ENCODE data around the gene CPOX.

CPOX gene

DNA sequence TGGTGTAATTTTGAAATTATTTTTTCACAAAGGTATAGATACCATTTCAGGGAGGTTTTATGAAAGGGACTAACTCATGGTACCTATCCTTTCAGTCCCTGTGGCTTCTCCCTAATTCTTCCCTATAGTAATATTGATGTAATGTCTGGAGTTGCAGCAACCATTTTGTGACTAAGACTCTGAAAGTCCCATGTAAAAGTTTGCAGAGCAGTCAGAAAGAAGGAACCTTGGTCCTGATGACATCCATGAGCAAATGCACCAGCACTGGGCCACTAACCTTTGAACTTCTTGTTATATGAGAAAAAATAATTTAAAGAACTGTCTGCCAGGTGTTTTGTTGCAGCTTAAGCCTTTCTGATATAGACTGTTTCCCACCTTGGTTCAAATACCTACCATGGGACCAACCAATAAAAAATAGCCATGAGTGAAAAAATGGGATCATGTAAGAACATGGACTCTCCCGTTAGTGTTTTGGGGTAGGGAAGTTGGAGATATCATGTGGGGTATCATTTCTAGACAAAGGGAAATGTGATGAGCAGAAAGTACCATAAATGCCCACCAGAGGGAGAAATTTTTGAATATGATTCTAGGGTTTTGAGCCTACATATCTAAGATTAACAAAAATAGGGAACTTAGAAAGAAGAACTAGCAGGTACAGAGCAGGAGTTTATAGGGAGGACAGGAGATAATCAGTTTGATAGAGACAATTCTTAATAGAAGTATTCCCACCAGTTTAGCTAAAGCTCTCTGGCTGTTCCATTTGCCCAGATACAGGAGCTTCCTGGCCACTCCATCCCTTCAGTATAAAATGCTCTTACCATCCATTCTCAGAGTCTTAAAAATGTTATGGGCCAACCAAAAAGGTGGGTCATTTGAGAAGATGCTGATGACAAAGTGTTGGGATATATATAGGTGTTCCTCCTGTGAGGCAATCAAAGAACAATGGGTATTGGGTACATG lies 3.4 kb upstream of the CPOX start:
- in situ Hi-C loops (cut with MboI; ENCODE audit: low sequenced_read_pairs), result loop anchor here (10.0 kb wide), 1 partner anchor 218 kb away; no protein-coding TSS in a partner anchor

DNA sequence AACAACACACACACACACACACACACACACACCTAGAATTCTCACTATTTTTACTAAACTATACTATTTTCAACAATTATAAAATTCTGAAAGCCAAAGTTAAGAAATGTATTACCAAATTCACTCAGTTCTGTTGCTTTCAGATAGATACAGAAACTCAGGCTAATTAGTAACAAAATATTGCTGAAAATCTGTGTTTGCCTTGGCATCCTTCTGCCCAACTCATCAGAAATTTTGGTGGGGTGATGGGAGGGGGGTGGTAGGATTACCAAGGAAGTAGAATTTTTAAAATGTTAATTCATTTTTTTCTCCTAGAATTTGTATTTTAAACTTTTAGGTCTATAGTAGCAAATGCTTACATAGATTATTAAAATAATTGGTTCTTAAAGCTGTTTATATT lies 2.7 kb upstream of the CPOX start:
- in situ Hi-C loops (cut with MboI; ENCODE audit: low sequenced_read_pairs), result loop anchor here (10.0 kb wide), 1 partner anchor 219 kb away; no protein-coding TSS in a partner anchor

DNA sequence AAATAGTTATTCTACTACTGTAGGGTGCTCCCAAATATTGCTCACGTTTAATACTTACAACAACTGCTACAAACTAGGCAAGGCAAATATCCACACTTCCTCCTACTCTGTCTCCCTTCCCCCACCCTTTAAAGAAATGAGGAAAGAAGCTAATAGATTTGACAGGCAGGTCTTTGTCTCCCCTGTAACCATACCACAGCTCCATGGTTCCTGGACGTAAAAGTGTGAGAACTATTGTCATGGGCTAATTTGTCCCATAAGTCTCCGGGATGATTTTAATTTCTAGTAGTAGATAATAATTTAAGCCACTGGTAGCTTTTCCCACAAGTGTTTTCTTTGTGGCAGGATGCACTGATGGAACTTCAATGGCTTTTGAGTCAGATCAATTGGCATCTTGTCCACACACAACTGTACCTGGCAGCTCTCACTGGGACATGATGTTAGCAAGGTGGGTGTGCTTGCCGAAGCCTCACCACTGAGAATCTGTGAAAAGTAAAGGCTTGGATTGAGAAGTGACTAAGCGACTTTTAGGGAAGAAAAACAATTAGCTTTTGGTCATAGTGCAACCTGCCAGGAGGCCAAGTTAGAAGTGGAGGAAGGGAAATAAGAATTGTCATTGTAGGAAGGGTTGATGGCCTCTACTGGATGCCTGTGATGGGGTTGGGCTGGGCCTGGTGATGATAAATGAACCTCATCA lies 1.4 kb upstream of the CPOX start:
- in situ Hi-C loops (cut with MboI; ENCODE audit: low sequenced_read_pairs), result loop anchor here (10.0 kb wide), 1 partner anchor 220 kb away; no protein-coding TSS in a partner anchor

DNA sequence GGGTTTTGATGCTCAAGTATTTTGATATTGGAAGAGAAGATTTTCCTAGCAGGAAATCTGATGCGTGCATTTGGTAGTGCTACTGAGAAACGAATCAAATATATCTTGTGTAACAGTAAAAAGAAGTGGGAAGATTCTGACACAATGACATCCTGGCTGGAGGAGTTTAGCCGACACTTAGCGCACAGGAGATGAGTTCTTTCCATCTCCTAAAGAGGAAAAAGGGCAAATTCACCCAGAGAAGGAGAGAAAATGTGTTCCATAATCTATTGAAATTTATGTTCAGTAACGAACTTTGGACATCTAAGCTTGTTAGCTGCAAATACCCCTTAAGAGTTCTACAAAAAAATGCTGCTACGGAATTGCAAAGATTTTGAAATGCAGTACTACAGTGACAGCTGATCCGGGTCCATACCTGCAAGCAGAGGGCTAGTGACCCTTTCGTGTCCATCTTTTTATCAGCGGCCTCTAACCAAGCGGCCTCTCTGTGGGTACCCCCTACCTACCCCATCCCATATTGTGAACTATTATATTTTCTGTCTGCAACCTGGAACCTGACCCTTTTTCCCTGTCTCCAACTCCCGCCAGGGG lies 971 bp downstream of the CPOX start:
- in situ Hi-C loops (cut with MboI; ENCODE audit: low sequenced_read_pairs), result loop anchor here (10.0 kb wide), 1 partner anchor 222 kb away; no protein-coding TSS in a partner anchor

DNA sequence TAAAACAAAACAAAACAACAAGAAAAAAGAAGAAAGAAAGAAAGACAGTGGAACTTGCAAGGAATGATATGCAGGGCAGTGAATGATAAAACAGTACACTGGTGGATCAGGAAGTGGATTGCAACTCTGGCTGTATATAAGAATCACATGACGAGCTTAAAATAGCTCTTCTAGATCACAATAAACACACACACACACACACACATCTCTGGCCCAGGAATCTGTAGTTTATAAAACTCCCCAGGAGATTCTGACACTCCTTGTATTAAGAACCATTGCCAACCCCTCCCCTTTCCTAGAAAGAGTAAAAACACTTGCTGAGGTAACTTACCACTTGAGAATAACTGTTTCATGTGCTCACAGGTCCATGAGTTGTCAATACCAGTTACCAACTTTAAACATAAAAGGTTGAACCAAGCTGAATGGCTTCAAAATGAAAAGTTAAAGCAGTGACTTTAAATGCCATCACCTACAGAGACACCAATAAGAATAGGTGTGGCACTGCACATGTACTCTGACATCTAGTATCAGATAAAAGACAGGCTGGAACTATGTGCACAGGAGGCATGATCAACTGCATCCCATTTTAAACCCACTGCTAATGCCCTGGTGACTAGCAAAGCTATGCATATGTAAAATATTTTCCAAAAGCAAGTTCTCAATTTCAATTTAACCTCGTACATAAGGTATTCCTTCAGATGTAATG lies 3.9 kb downstream of the CPOX start:
- in situ Hi-C loops (cut with MboI; ENCODE audit: low sequenced_read_pairs), result loop anchor here (10.0 kb wide), 1 partner anchor 225 kb away; no protein-coding TSS in a partner anchor

DNA sequence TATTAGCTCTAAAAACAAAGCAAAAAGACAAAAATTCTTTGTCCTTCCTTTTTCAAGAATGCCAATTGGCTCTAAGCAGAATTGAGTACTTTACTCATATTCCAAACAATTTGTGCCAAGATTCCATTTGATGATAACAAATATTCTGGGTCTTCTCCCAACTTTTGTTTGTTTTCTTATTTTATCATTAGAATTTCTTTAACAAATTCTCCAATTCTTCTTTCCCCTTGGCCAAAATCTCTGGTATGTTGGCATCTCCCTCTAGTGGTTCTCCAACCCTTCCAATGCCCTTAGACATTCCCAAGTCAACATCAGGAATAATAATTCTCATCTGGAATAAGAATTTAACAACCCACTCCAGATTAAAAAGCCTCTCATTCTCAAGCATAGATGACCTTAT lies 5.3 kb downstream of the CPOX start:
- in situ Hi-C loops (cut with MboI; ENCODE audit: low sequenced_read_pairs), result no loop called here

DNA sequence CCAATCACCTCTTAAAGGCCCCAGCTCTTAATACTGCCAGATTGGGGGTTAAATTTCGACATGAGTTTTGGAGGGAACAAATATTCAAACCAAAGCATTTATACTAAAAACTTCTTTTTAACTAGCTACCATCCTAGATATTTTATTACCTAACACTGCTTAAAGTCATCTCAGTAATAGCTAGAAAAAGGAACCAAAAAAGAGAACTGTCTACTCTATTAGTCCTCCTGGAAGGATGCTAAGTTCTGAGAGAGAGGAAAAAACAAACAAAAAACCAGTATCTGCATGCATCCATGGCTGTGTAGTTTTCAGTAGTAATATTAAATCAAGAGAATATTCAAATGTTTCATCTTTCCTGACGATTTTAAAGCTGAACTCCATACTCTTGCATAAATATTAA lies 5.8 kb downstream of the CPOX start:
- in situ Hi-C loops (cut with MboI; ENCODE audit: low sequenced_read_pairs), result no loop called here

DNA sequence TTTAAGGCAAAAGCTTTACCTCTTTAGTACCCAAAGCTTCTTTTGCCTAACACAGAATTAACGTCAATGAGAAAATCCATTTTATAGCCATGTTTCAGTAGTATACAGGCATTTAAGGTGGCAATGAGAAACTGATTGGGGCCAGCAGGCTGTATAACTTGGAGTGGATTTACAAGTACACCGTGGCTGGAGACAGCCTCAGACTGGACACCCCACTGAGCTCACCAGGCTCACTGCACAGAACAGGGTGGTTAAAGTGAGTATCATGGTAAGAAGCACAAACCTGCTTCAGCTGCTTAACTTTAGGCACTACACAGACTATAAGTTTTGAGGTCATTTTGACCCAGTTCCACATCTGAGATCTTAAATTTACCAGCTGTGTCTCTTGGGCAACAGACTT lies 8.9 kb downstream of the CPOX start:
- in situ Hi-C loops (cut with MboI; ENCODE audit: low sequenced_read_pairs), result no loop called here

DNA sequence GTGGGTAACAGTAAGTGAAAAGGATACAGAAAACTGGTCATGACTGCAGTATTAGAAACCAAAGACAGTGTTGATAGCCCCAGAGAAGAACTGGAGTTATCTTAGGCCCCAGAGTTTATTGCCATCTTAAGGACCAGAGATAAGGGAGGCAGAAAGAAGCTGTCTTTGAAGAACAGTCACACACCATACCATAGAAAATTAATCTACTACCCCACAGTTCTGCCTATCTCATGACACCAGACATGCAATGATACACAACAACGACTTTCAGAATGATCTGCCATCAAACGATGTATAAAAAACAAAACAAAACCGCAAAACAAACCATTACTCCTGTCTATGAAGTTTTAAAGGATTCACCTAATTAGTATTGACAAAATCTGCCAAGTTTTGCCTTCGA lies 9.6 kb downstream of the CPOX start:
- in situ Hi-C loops (cut with MboI; ENCODE audit: low sequenced_read_pairs), result no loop called here

DNA sequence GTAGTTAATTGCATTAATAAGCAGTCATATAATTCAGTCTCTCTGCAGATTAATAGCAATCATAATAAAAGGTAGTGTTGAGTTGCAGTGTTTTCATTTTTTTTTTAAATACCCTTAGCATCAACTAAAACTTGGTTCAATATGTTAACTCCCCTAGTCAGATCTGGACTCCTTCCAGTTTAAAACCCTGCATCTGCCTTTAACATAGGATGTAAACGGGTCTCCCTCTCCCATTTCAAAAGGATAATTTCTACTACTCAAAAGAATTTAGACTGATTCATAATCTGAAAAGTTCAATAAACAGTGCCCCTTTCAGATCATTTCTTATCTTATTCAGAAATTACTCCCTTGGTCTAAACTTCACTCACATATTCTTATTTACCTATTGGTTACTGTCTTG lies 11.4 kb downstream of the CPOX start:
- in situ Hi-C loops (cut with MboI; ENCODE audit: low sequenced_read_pairs), result no loop called here

DNA sequence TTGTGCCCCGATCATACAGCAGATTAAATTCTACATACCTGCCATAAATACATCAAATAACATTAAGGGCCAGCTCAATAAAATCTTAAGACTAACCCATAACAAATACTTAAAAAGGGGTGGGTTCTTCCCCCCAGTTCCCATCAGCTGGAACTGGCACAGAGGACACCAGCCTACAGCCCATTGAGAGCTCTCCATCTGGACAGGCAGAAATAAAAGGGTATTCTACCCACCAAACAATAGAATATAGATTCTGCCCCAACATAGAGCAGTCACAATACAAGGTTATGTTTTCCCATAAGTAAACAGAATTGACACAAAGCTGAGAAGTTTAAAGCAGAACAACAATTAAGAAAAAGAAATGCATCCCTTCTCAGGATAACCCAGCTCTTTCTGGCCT lies 11.9 kb downstream of the CPOX start:
- in situ Hi-C loops (cut with MboI; ENCODE audit: low sequenced_read_pairs), result no loop called here

DNA sequence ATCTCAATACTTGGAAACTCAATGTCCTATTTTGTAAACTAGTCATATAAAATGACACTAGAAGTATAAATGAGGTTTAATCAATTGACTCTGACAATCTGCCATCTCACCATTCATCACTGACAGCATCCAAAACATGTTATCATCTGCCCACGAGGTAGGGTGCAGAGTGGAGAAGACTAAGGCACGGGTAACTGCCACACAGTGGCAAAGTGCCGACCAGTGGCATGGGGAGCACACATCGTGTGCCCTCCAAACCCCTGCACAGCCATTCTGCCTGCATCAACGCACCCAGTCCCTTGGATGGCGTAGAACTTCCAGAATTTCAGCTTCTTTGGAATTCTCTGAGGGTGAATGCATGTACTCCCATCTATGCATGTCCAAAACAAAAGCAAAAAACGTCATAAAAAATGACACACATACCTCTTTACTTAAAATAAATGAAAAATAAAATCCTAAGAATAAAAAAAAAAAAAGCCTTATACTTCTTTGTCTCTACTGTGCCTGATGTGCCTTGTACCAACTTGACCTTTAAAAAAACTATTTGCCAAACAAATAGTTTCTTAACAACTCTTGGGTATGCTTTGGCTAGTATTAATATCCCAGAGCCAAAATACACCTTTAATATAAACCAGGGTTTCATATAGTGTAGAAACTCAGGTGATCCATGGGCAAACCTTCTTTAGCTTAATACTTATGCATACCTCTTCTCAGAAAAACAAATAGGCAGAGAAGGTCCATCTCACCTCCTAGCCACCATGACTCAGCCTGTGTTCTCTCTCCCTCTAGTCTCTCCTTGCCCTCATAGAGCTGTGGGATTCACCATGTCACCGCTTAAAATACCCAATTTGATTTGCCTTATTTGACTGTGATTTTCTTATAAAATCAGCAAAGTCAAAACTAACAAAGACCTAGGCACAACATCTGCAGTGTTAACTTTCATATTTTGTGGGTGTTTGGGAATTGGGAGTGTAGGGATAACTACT lies 12.7 kb downstream of the CPOX start:
- in situ Hi-C loops (cut with MboI; ENCODE audit: low sequenced_read_pairs), result no loop called here

DNA sequence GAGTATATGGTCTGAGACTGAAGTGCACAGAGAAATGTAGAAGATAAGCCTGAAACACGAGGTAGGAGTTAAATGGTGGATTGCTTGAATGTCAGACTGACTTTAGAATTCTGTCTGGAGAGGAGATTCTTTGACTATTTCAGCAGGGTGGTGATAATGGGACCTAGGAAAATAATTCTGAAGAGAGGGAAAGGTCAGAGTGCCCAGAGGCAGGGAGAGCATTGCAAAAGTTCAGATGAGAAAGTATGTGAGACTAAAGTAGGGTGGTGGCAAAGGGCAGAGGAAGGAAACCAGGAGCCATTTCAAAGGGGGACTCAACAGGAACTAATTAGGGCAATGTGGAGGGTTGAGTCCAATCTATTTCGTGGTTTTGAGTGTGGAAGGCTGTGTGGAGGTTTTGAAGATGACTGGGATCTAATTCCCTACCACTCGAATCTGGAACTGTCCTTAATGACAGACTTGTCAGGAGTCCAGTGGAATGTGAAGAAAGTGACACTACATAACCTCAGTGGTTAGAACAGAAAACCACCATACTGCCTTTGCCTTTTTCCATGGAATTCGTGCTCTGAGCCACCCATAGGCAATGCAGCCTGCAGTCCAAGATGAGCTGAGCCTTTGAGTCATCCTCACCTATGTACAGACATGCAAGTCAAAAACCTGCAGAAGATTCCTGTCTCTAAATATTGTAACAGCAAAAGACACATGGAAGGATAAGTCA lies 16.1 kb downstream of the CPOX start:
- in situ Hi-C loops (cut with MboI; ENCODE audit: low sequenced_read_pairs), result no loop called here

DNA sequence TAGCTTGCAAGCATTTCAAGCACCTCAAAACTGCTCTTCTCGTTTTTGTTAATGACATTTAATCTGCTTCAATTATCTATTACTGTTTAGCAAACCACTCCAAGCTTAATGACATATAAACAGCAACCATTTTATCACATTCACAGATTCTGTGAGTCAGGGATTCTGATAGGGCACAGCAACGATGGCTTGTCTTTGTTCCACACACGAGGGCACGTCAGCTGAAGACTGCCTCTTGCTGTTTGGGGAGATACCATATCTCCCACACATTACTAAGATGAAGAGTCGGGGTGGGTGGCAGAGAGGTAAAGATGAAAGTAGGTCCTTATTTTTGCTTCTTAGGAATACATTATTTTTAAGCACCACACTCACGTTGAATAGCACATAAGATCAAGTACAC lies 19.3 kb downstream of the CPOX start:
- in situ Hi-C loops (cut with MboI; ENCODE audit: low sequenced_read_pairs), result no loop called here

DNA sequence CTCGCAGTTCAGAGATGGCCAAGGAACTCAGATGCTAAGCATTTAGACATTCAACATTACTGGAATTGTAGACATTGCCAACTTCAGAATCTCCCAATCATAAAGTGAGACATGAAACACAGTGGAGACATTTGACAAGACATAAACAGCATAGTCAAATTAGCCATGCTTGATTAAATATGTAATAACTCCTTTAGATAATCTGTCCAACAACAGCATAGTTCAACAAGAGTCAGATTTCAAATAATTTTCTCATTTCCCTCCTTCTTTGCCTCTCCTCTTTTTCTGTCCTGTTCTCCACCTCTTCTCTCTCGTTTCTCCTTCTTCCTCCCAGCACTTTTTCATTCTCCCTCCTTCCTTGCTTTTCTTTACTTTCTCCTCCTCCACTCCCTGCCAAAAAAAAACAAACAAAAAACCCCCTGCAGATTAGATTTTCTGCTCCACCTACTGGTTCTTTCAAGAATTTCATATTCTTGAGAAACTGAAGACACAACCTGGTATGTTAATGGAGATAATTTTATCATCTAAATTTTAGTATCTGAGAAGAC lies 20.2 kb downstream of the CPOX start:
- in situ Hi-C loops (cut with MboI; ENCODE audit: low sequenced_read_pairs), result no loop called here

DNA sequence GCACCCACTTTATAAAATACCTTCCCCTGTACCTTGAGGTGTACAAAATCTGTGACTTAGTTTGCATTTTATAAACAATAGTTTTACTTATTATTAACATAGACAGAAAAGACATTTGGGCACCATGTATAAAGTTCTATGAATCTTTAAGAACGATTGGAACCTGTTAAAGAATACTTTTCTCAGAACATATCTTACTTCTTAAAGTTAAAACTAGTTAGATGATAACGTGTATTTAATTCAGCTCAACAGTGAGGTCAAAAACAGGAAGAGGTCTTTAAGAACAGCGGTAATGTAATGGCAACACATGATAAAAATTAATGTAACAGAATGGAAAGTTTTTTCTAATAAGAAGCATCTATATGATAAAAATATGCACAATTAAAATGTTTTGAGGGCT lies 25.0 kb downstream of the CPOX start:
- in situ Hi-C loops (cut with MboI; ENCODE audit: low sequenced_read_pairs), result no loop called here

DNA sequence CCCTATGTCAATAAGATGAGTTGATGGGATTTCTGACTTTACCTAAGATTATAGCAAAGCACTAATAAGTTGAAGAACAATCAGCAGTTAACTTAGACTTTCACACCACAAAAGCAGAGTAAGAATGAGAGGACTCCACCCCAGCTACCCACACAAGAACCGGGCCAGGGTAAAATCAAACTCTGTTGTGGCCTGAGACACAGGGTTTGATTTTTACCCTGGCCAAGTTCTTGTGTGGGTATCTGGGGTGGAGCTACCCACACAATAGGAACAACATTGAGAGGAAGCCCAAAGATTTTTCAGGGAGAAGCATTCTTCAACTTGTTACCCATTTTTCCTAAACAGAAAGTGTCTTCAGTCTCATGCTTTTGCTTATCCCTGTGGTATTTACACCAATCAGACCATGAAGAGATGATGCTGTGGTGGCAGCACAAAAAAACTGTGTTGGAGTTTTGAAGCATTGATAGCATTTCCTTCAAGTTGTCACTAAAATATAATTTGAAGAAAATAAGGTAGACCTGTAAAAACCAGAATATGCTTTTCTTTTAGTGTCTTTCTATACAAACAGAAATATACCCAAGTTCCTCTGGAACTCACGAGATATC lies 25.6 kb downstream of the CPOX start:
- in situ Hi-C loops (cut with MboI; ENCODE audit: low sequenced_read_pairs), result no loop called here

DNA sequence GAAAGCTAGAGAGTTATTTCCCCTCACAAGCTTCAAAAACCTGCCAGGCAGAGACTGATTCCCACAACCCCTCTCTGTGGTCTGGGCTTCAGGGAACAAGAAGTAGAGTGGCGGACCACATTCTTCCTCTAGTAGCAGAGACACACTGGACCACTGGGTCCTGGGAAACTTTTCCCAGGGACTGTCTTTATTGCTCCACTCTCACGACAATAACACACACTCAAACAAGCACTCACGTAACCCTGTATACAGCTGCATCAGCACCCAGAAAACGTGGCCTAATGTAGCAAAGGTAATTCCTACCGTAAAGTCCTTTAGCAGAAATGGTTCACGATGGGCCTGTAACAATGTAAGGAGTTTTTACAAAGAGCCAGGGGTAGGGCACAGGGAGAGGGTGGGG lies 27.6 kb downstream of the CPOX start:
- in situ Hi-C loops (cut with MboI; ENCODE audit: low sequenced_read_pairs), result no loop called here
